ENCODE results near the gene HMGB3. TPM values are rescaled to one million over a fixed set of nuclear protein-coding genes. Genes with fewer than 3 reads are reported as not detected.

The HMGB3 gene
- total RNA-seq, 3 donors from 2014 or later (not counting 1 experiment from before 2014, with no cell fraction given) = 1.6 to 3.4 (median 3.0) TPM

GRCh38 chrX:150977411-150978162 lies 5.5 kb upstream of the HMGB3 start:
- TF ChIP-seq, protein P1, sequence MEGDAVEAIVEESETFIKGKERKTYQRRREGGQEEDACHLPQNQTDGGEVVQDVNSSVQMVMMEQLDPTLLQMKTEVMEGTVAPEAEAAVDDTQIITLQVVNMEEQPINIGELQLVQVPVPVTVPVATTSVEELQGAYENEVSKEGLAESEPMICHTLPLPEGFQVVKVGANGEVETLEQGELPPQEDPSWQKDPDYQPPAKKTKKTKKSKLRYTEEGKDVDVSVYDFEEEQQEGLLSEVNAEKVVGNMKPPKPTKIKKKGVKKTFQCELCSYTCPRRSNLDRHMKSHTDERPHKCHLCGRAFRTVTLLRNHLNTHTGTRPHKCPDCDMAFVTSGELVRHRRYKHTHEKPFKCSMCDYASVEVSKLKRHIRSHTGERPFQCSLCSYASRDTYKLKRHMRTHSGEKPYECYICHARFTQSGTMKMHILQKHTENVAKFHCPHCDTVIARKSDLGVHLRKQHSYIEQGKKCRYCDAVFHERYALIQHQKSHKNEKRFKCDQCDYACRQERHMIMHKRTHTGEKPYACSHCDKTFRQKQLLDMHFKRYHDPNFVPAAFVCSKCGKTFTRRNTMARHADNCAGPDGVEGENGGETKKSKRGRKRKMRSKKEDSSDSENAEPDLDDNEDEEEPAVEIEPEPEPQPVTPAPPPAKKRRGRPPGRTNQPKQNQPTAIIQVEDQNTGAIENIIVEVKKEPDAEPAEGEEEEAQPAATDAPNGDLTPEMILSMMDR (IDR thresholded peaks at IDR 0.05) = no peak
- 90% methylated on average over 25 of the region's 25 CpGs for WGBS (ENCODE audit: insufficient coverage)
- H3K9me3 Mint-ChIP-seq = no peaks in the 10 kb centered on the region
- no peak overlapping the region for H3K27ac ChIP-seq (ENCODE audit: low read length)
- peaks cover 4% of the 10 kb centered on the region for H3K4me1 ChIP-seq (ENCODE audit: control insufficient read depth, insufficient read depth, low read length)
- H3K27me3 Mint-ChIP-seq (ENCODE audit: low read depth in 2 of 2) = peaks cover 8 to 12% of the 10 kb centered on the region in 2 donors
- no peak overlapping the region for H3K4me3 Mint-ChIP-seq
- no peak overlapping the region for H3K4me3 ChIP-seq (ENCODE audit: low read length)
- no peak for DNase-seq
- H3K27me3 ChIP-seq (ENCODE audit: control insufficient read depth, insufficient read depth, low read length) = no peaks in the 10 kb centered on the region
- H3K36me3 Mint-ChIP-seq = no peaks in the 10 kb centered on the region
- H3K4me1 Mint-ChIP-seq = no peaks in the 10 kb centered on the region
- no peak for ATAC-seq
- H3K9me3 ChIP-seq (ENCODE audit: control insufficient read depth, insufficient read depth, low read length) = no peaks in the 10 kb centered on the region
- no peak overlapping the region for H3K27ac Mint-ChIP-seq
- no peaks in the 10 kb centered on the region for H3K36me3 ChIP-seq (ENCODE audit: control insufficient read depth, insufficient read depth, low read length)
- intact Hi-C loops (cut with micrococcal nuclease) = no loop called here

DNA sequence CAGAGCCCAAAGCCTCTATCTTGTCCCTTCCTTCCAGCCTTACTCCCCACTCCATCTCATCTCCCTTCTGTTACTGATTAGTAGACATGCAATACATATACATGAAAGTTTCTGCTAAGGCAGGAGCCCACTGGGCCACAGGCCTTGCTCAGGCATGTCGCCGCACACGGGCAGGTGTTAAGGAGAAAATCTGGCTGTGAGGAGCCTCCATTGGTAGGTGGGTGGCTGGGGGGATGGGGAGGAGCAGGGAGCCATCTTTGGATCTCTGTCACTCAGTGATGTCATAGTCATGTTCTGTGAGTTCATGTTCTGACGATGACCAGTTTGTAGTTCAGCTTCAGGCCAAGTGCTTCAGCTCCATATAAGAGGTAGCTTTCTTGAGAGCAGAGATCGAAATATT lies 2.9 kb upstream of the HMGB3 start:
- H3K36me3 ChIP-seq (ENCODE audit: control insufficient read depth, insufficient read depth, low read length) = no peaks in the 10 kb centered on the region
- ATAC-seq (no peak), DNase-seq (no peak)
- Mint-ChIP-seq H3K27me3 (ENCODE audit: low read depth in 2 of 2) (peaks cover 12 to 14% of the 10 kb centered on the region in 2 donors), H3K9me3 (no peaks in the 10 kb centered on the region), H3K27ac (no peak overlapping the region), H3K4me1 (peaks cover 4 to 6% of the 10 kb centered on the region in 2 donors), H3K4me3 (no peak overlapping the region), H3K36me3 (no peaks in the 10 kb centered on the region)
- H3K4me1 ChIP-seq (ENCODE audit: control insufficient read depth, insufficient read depth, low read length) = peaks cover 12% of the 10 kb centered on the region
- intact Hi-C loops (cut with micrococcal nuclease) = no loop called here
- peaks cover 7% of the 10 kb centered on the region for H3K27me3 ChIP-seq (ENCODE audit: control insufficient read depth, insufficient read depth, low read length)
- H3K4me3 ChIP-seq (ENCODE audit: low read length) = no peak overlapping the region
- no peak overlapping the region for H3K27ac ChIP-seq (ENCODE audit: low read length)
- H3K9me3 ChIP-seq (ENCODE audit: control insufficient read depth, insufficient read depth, low read length) = no peaks in the 10 kb centered on the region
- 99% methylated on average over 5 of the region's 5 CpGs for WGBS (ENCODE audit: insufficient coverage)
- TF ChIP-seq, protein P1 (IDR thresholded peaks at IDR 0.05) = no peak

GRCh38 chrX:150980711-150981110 lies 2.4 kb upstream of the HMGB3 start:
- H3K27ac ChIP-seq (ENCODE audit: low read length) = no peak overlapping the region
- TF ChIP-seq, protein P1 (IDR thresholded peaks at IDR 0.05) = no peak
- no peak for ATAC-seq
- WGBS (ENCODE audit: insufficient coverage) = 94% methylated on average over 4 of the region's 4 CpGs
- no peaks in the 10 kb centered on the region for H3K9me3 Mint-ChIP-seq
- H3K36me3 Mint-ChIP-seq = no peaks in the 10 kb centered on the region
- intact Hi-C loops (cut with micrococcal nuclease) = no loop called here
- peaks cover 12% of the 10 kb centered on the region for H3K4me1 ChIP-seq (ENCODE audit: control insufficient read depth, insufficient read depth, low read length)
- peaks cover 6 to 7% of the 10 kb centered on the region in 2 donors for H3K4me1 Mint-ChIP-seq
- H3K36me3 ChIP-seq (ENCODE audit: control insufficient read depth, insufficient read depth, low read length) = no peaks in the 10 kb centered on the region
- no peak overlapping the region for H3K27ac Mint-ChIP-seq
- H3K27me3 Mint-ChIP-seq (ENCODE audit: low read depth in 2 of 2) = peaks cover 16 to 17% of the 10 kb centered on the region in 2 donors
- no peak overlapping the region for H3K4me3 ChIP-seq (ENCODE audit: low read length)
- H3K9me3 ChIP-seq (ENCODE audit: control insufficient read depth, insufficient read depth, low read length) = no peaks in the 10 kb centered on the region
- H3K4me3 Mint-ChIP-seq = peak overlapping the region; percentile 21
- peaks cover 7% of the 10 kb centered on the region for H3K27me3 ChIP-seq (ENCODE audit: control insufficient read depth, insufficient read depth, low read length)
- DNase-seq = no peak
